Stimulated activated naive CD8-positive, alpha-beta T cell treated with anti-CD3 and anti-CD28 coated beads, Interleukin-15, Interleukin-2, amounts not matched to agents 100 ng/mL and 50 ng/mL, for 24 hours (primary cell): ENCODE measurements around the gene KMT5C.
"Not testable (repeated sequence)": the region's sequence is repeated elsewhere in the genome, so short reads cannot be mapped to it uniquely, and the experiment has no call there.

Source experiments
- H3K27ac Mint-ChIP-seq: one replicate; pipeline ENCODE4 v1.8.0; 2021; ENCODE audit warnings: mild to moderate bottlenecking, mixed read lengths
- H3K27me3 Mint-ChIP-seq: one replicate; pipeline ENCODE4 v1.8.0; 2021; ENCODE audit warnings: mixed read lengths
- H3K36me3 Mint-ChIP-seq: one replicate; pipeline ENCODE4 v1.8.0; 2021; ENCODE audit warnings: low read depth, mixed read lengths
- H3K4me1 Mint-ChIP-seq: one replicate; pipeline ENCODE4 v1.8.0; 2021; ENCODE audit warnings: low read depth, mixed read lengths
- H3K4me3 Mint-ChIP-seq: one replicate; pipeline ENCODE4 v1.8.0; 2021; ENCODE audit warnings: mild to moderate bottlenecking, mixed read lengths
- H3K9me3 Mint-ChIP-seq: one replicate; pipeline ENCODE4 v1.8.0; 2021; ENCODE audit warnings: mixed read lengths

Gene KMT5C

GRCh38 chr19:55329791-55330190 lies 9.9 kb upstream of the KMT5C start:
- H3K27me3 Mint-ChIP-seq, H3K36me3 Mint-ChIP-seq, H3K4me1 Mint-ChIP-seq, H3K27ac Mint-ChIP-seq, H3K9me3 Mint-ChIP-seq, H3K4me3 Mint-ChIP-seq: not testable (repeated sequence)

GRCh38 chr19:55333870-55334269 lies 5.8 kb upstream of the KMT5C start:
- no peak overlapping the region for H3K27ac Mint-ChIP-seq
- H3K36me3 Mint-ChIP-seq: no peaks in the 10 kb centered on the region
- no peaks in the 10 kb centered on the region for H3K9me3 Mint-ChIP-seq
- H3K4me3 Mint-ChIP-seq: no peak overlapping the region
- H3K27me3 Mint-ChIP-seq: peaks cover 6% of the 10 kb centered on the region
- peaks cover 8% of the 10 kb centered on the region for H3K4me1 Mint-ChIP-seq

- peaks cover 6% of the 10 kb centered on the region for H3K27me3 Mint-ChIP-seq
These were observed 3.6 kb upstream of the KMT5C start for GRCh38 chr19:55336101-55336500.

GRCh38 chr19:55339889-55340783 lies 460 bp downstream of the KMT5C start:
- Mint-ChIP-seq H3K27me3 (no peaks in the 10 kb centered on the region), H3K4me1 (peaks cover 21% of the 10 kb centered on the region), H3K9me3 (no peaks in the 10 kb centered on the region), H3K36me3 (peaks cover 11% of the 10 kb centered on the region), H3K27ac (peak overlapping the region; percentile 94), H3K4me3 (peak overlapping the region; percentile 87)

More at GRCh38 chr19:55336101-55336500, 3.6 kb upstream of the KMT5C start:
- Mint-ChIP-seq H3K9me3 (no peaks in the 10 kb centered on the region), H3K36me3 (no peaks in the 10 kb centered on the region), H3K27ac (no peak overlapping the region), H3K4me3 (no peak overlapping the region), H3K4me1 (peaks cover 15% of the 10 kb centered on the region)

GRCh38 chr19:55340784-55341147 lies 1.1 kb downstream of the KMT5C start:
- Mint-ChIP-seq H3K27ac (peak overlapping the region; percentile 86), H3K36me3 (peaks cover 16% of the 10 kb centered on the region), H3K4me1 (peaks cover 21% of the 10 kb centered on the region), H3K9me3 (no peaks in the 10 kb centered on the region), H3K4me3 (peak overlapping the region; percentile 87), H3K27me3 (no peaks in the 10 kb centered on the region)

- Mint-ChIP-seq H3K9me3 (no peaks in the 10 kb centered on the region), H3K27me3 (no peaks in the 10 kb centered on the region), H3K4me1 (peaks cover 21% of the 10 kb centered on the region), H3K4me3 (peak overlapping the region; percentile 87), H3K27ac (peak overlapping the region; percentile 26), H3K36me3 (peaks cover 16% of the 10 kb centered on the region)
These were observed 1.5 kb downstream of the KMT5C start for GRCh38 chr19:55341171-55341588.

- no peaks in the 10 kb centered on the region for H3K27me3 Mint-ChIP-seq
- H3K4me1 Mint-ChIP-seq: peaks cover 21% of the 10 kb centered on the region
- H3K27ac Mint-ChIP-seq: no peak overlapping the region
- H3K4me3 Mint-ChIP-seq: peak overlapping the region; percentile 74
- H3K36me3 Mint-ChIP-seq: peaks cover 16% of the 10 kb centered on the region
- no peaks in the 10 kb centered on the region for H3K9me3 Mint-ChIP-seq
These were observed 2.2 kb downstream of the KMT5C start for GRCh38 chr19:55341595-55342531.

GRCh38 chr19:55344444-55344843 lies 4.8 kb downstream of the KMT5C start:
- Mint-ChIP-seq H3K27ac (no peak overlapping the region), H3K36me3 (peaks cover 16% of the 10 kb centered on the region), H3K27me3 (no peaks in the 10 kb centered on the region), H3K4me1 (peaks cover 11% of the 10 kb centered on the region), H3K4me3 (no peak overlapping the region), H3K9me3 (no peaks in the 10 kb centered on the region)

- Mint-ChIP-seq H3K4me3 (no peak overlapping the region), H3K27ac (no peak overlapping the region), H3K27me3 (no peaks in the 10 kb centered on the region), H3K9me3 (no peaks in the 10 kb centered on the region), H3K36me3 (peaks cover 16% of the 10 kb centered on the region), H3K4me1 (peaks cover 11% of the 10 kb centered on the region)
These were observed 5.6 kb downstream of the KMT5C start for GRCh38 chr19:55345101-55345817.

- Mint-ChIP-seq H3K4me3 (no peak overlapping the region), H3K36me3 (peaks cover 16% of the 10 kb centered on the region), H3K4me1 (peaks cover 6% of the 10 kb centered on the region), H3K9me3 (no peaks in the 10 kb centered on the region), H3K27me3 (peaks cover 7% of the 10 kb centered on the region), H3K27ac (no peak overlapping the region)
These were observed 6.4 kb downstream of the KMT5C start for GRCh38 chr19:55345818-55346724.

GRCh38 chr19:55346725-55347441 lies 7.2 kb downstream of the KMT5C start:
- Mint-ChIP-seq H3K4me3 (no peak overlapping the region), H3K9me3 (no peaks in the 10 kb centered on the region), H3K4me1 (peaks cover 5% of the 10 kb centered on the region), H3K36me3 (peaks cover 16% of the 10 kb centered on the region), H3K27ac (no peak overlapping the region), H3K27me3 (peaks cover 15% of the 10 kb centered on the region)

GRCh38 chr19:55347442-55348009 lies 7.8 kb downstream of the KMT5C start:
- H3K9me3 Mint-ChIP-seq: no peaks in the 10 kb centered on the region
- no peak overlapping the region for H3K27ac Mint-ChIP-seq
- peaks cover 7% of the 10 kb centered on the region for H3K4me1 Mint-ChIP-seq
- H3K4me3 Mint-ChIP-seq: no peak overlapping the region
- peaks cover 16% of the 10 kb centered on the region for H3K36me3 Mint-ChIP-seq
- H3K27me3 Mint-ChIP-seq: peaks cover 20% of the 10 kb centered on the region
